Endodermal cell (in vitro differentiated cells): Measurements from ENCODE around the gene IGSF3. TPM values are rescaled to one million over a fixed set of nuclear protein-coding genes. Genes with fewer than 3 reads are reported as not detected.
A peak's percentile ranks its signal among the peaks of the same experiment; 100 is the strongest.
"Not testable (repeated sequence)": the region's sequence is repeated elsewhere in the genome, so short reads cannot be mapped to it uniquely, and the experiment has no call there.

Source experiments
- DNase-seq: peaks from one replicate; pipeline ENCODE4 v3.0.0-alpha.2; 2017
- H3K27ac ChIP-seq: 2 replicates; pipeline ENCODE4 v1.5.1; 2013; ENCODE audit warnings: mild to moderate bottlenecking, low read depth, low read length, moderate library complexity
- H3K27me3 ChIP-seq: 2 replicates; pipeline ENCODE4 v1.6.1; 2013; ENCODE audit warnings: mild to moderate bottlenecking, low read length, moderate library complexity; ENCODE audit not compliant: insufficient read depth, control insufficient read depth, poor library complexity, severe bottlenecking
- H3K36me3 ChIP-seq: 2 replicates; pipeline ENCODE4 v1.7.0; 2013; ENCODE audit warnings: mild to moderate bottlenecking, low read length, moderate library complexity; ENCODE audit not compliant: control insufficient read depth, insufficient read depth
- H3K4me1 ChIP-seq: one replicate; pipeline ENCODE4 v1.7.0; 2013; ENCODE audit warnings: low read length; ENCODE audit not compliant: control insufficient read depth, insufficient read depth
- H3K4me3 ChIP-seq: 2 replicates; pipeline ENCODE4 v1.5.1; 2013; ENCODE audit warnings: mild to moderate bottlenecking, low read length, moderate library complexity
- H3K9ac ChIP-seq: 2 replicates; pipeline ENCODE4 v1.6.1; 2013; ENCODE audit warnings: mild to moderate bottlenecking, low read length, moderate library complexity; ENCODE audit not compliant: poor library complexity, severe bottlenecking; ENCODE audit errors: extremely low read depth
- H3K9me3 ChIP-seq: 2 replicates; pipeline ENCODE4 v1.6.1; 2013; ENCODE audit warnings: mild to moderate bottlenecking, low read length, moderate library complexity; ENCODE audit not compliant: control insufficient read depth
- H3K27ac Mint-ChIP-seq: 2 replicates; pipeline ENCODE4 v1.8.0; 2020; ENCODE audit warnings: mixed read lengths
- H3K27me3 Mint-ChIP-seq: 2 replicates; pipeline ENCODE4 v1.8.0; 2021; ENCODE audit warnings: mild to moderate bottlenecking, mixed read lengths; ENCODE audit not compliant: insufficient read depth
- H3K36me3 Mint-ChIP-seq: 2 replicates; pipeline ENCODE4 v1.8.0; 2020; ENCODE audit warnings: low read depth, mixed read lengths
- H3K4me1 Mint-ChIP-seq: 2 replicates; pipeline ENCODE4 v1.8.0; 2020; ENCODE audit warnings: mixed read lengths
- H3K4me3 Mint-ChIP-seq: 2 replicates; pipeline ENCODE4 v1.8.0; 2020; ENCODE audit warnings: mild to moderate bottlenecking, moderate library complexity, mixed read lengths
- H3K9me3 Mint-ChIP-seq: 2 replicates; pipeline ENCODE4 v1.8.0; 2020; ENCODE audit warnings: mild to moderate bottlenecking, mixed read lengths
- CTCF ChIP-seq: fragments of 200-600 bp; sonication (generic); conservative IDR thresholded peaks from 2 replicates; pipeline ENCODE4 v1.5.0; 2021; ENCODE audit warnings: antibody characterized with exemption, mild to moderate bottlenecking
- WGBS, 2 experiments: methylation state at CpG; one replicate each; pipeline versions ENCODE4 v1.1.5 to v1.1.7; 2013; ENCODE audit warnings: missing lambda C conversion rate in 2 of 2, mixed read lengths in 1 of 2; ENCODE audit not compliant: insufficient coverage in 1 of 2, insufficient read length in 1 of 2; 5-methylcytosine and 5-hydroxymethylcytosine counted together
- total RNA-seq, 2 donors: library from RNA; stranded (reverse); fragmentation: NEBNext Ultra II Directional in 1 of 2; extraction: Animal tissue kit (Norgen Biotek cat#: 25700) in 1 of 2; gene quantifications; 2 replicates in 1 of 2; 3 replicates in 1 of 2; pipeline ENCODE4 v1.2.1, GENCODE V29; 2021

IGSF3 gene
- total RNA-seq, 2 donors from 2014 or later = 35.0 to 36.7 TPM

DNA sequence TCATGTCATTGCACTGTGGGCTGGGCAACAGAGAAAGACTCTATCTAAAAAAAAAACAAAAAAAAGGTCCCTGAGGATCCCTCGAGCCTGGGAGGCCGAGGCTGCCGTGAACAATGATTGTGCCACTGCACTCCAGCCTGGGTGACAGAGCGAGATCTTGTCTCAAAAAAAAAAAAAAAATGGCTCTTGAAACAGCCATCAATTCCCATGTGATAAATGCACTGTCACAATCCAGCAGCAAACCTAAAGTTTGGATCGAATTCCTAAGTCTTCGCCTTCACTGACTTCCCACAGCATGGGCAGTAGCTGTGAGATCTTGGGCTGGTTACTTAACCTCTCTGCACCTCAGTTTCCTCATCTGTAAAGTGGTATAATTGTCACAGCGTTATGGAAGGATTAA, 43.5 kb downstream of the IGSF3 start:
- H3K27ac Mint-ChIP-seq = no peak overlapping the region
- peaks cover 8% of the 10 kb centered on the region for H3K9me3 Mint-ChIP-seq
- peaks cover 6% of the 10 kb centered on the region for H3K36me3 Mint-ChIP-seq
- peaks cover 9% of the 10 kb centered on the region for H3K4me1 Mint-ChIP-seq
- no peaks in the 10 kb centered on the region for H3K9me3 ChIP-seq
- H3K4me3 ChIP-seq = no peak overlapping the region
- no peak for TF ChIP-seq CTCF
- DNase-seq = no peak
- H3K27ac ChIP-seq = no peak overlapping the region
- no peaks in the 10 kb centered on the region for H3K27me3 ChIP-seq
- H3K27me3 Mint-ChIP-seq = peaks cover 4% of the 10 kb centered on the region
- H3K9ac ChIP-seq = no peak overlapping the region
- no peaks in the 10 kb centered on the region for H3K4me1 ChIP-seq
- no peak overlapping the region for H3K4me3 Mint-ChIP-seq
- H3K36me3 ChIP-seq = no peaks in the 10 kb centered on the region
- WGBS, 2 experiments = 82 to 97% methylated on average over 3 to 7 of the region's 7 CpGs

- not testable (repeated sequence) for H3K27ac ChIP-seq, H3K4me3 Mint-ChIP-seq, H3K9me3 Mint-ChIP-seq, H3K27me3 Mint-ChIP-seq, H3K36me3 Mint-ChIP-seq, H3K9me3 ChIP-seq, H3K27me3 ChIP-seq, H3K27ac Mint-ChIP-seq, H3K36me3 ChIP-seq, H3K9ac ChIP-seq, DNase-seq, H3K4me1 ChIP-seq, H3K4me3 ChIP-seq
- 97 to 100% methylated on average over 1 to 2 of the region's 2 CpGs for WGBS, 2 experiments
- peaks cover 14% of the 10 kb centered on the region for H3K4me1 Mint-ChIP-seq
Measured at GRCh38 chr1:116622496-116622895, 45.0 kb downstream of the IGSF3 start.

DNA sequence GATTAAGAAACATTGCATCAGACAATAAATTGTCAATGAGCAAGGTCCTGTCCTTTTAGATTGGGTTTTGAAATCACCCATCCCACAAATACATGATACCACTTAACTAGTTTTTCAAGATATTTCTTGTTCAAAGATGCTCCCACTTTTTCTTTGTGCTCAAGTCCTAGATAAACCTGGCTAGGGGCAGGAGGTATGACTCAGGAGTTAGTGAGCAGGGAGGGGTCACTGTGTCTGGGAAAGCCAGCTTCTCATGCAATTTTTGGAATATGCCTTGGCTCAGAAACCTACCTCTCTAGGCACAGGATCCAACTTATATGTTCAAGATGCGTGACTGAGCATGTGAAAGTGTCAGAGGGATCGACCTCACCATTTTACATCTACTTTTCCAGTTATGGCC, 45.8 kb downstream of the IGSF3 start:
- not testable (repeated sequence) for H3K9me3 Mint-ChIP-seq, H3K27me3 Mint-ChIP-seq, H3K36me3 ChIP-seq, H3K9me3 ChIP-seq, DNase-seq, H3K4me1 ChIP-seq, H3K36me3 Mint-ChIP-seq, H3K27ac ChIP-seq, H3K27ac Mint-ChIP-seq, H3K4me3 Mint-ChIP-seq, H3K9ac ChIP-seq, H3K27me3 ChIP-seq, H3K4me3 ChIP-seq
- peaks cover 16% of the 10 kb centered on the region for H3K4me1 Mint-ChIP-seq
- WGBS, 2 experiments = 86 to 97% methylated on average over 2 of the region's 2 CpGs

DNA sequence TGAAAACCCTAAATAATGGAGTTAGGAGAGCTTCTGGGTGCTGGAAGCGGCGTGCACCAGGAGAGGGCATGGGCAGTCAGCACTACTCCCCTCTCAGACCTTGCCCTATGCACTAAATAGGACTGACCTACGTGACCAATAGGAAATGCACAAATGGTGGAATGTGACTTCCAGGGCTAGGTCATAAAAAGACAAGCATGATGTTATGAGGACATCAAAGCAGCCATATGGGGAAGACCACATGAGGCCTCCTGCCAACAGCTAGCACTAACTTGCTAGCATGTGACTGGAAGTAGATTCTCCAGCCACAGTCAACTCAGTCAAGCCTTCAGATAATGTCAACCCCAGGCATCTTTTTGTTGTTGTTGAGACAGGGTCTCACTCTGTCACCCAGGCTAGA, 47.1 kb downstream of the IGSF3 start:
- H3K27ac ChIP-seq, H3K9ac ChIP-seq, H3K36me3 Mint-ChIP-seq, H3K9me3 ChIP-seq, H3K4me1 ChIP-seq, DNase-seq, H3K4me3 ChIP-seq, H3K27me3 Mint-ChIP-seq, H3K9me3 Mint-ChIP-seq, H3K36me3 ChIP-seq, H3K27ac Mint-ChIP-seq, H3K4me3 Mint-ChIP-seq, H3K27me3 ChIP-seq: not testable (repeated sequence)
- H3K4me1 Mint-ChIP-seq = peaks cover 16% of the 10 kb centered on the region
- 100% methylated on average over 1 to 3 of the region's 3 CpGs for WGBS, 2 experiments

DNA sequence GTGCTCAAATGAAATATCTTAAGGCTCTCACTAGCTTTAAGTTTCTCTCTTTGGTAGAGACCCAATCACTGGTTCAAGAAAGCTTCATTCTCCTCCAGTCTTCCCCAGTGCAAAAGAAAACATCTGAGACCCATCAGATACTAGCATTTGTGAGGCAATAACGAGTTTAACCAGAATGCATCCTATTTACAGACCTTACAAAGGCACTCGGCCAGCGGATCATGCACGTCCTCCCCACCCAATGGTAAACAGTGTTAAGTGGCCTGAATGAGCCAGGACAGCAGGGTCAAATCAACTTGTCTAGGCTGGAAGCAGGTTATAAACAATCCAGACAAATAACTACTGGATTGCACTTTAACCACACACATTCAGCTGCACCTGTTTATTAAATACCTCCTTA, 48.4 kb downstream of the IGSF3 start:
- H3K4me3 ChIP-seq = not testable (repeated sequence)
- H3K36me3 Mint-ChIP-seq = peaks cover 14% of the 10 kb centered on the region
- WGBS, 2 experiments = 62% methylated on average over 4 of the region's 4 CpGs; no CpG with 5 or more reads in 1 of the 2 experiments

More for the DNA sequence above, 48.4 kb downstream of the IGSF3 start:
- not testable (repeated sequence) for H3K9ac ChIP-seq, H3K4me1 ChIP-seq, H3K27me3 ChIP-seq, DNase-seq, H3K9me3 Mint-ChIP-seq, H3K27ac Mint-ChIP-seq, H3K36me3 ChIP-seq, H3K9me3 ChIP-seq, H3K27me3 Mint-ChIP-seq, H3K27ac ChIP-seq
- Mint-ChIP-seq H3K4me3 (peak overlapping the region; percentile 8), H3K4me1 (peaks cover 16% of the 10 kb centered on the region)
